Osteoblast (primary cell): ENCODE measurements around the gene PHF20. TPM values are rescaled to one million over a fixed set of nuclear protein-coding genes. Genes with fewer than 3 reads are reported as not detected.
"Not testable (repeated sequence)": the region's sequence is repeated elsewhere in the genome, so short reads cannot be mapped to it uniquely, and the experiment has no call there.

Experiments
- DNase-seq: peaks from one replicate; pipeline ENCODE4 v3.0.0; 2011; ENCODE audit warnings: low spot score, mixed read lengths; ENCODE audit not compliant: insufficient read length; ENCODE audit errors: missing footprints
- H2AFZ ChIP-seq: 2 replicates; pipeline ENCODE4 v1.6.0; 2011; ENCODE audit warnings: mild to moderate bottlenecking, low read length
- H3K27ac ChIP-seq: 2 replicates; pipeline ENCODE4 v1.5.1; 2011; ENCODE audit warnings: mild to moderate bottlenecking, low read depth, low read length, moderate library complexity
- H3K27me3 ChIP-seq: 2 replicates; pipeline ENCODE4 v1.6.0; 2012; ENCODE audit warnings: mild to moderate bottlenecking, control low read depth, inconsistent platforms, low read length, moderate library complexity; ENCODE audit not compliant: insufficient read depth
- H3K36me3 ChIP-seq: 2 replicates; pipeline ENCODE4 v1.5.1; 2011; ENCODE audit warnings: mild to moderate bottlenecking, low read length, control low read depth, moderate library complexity; ENCODE audit not compliant: insufficient read depth
- H3K4me1 ChIP-seq: 2 replicates; pipeline ENCODE4 v1.5.1; 2011; ENCODE audit warnings: mild to moderate bottlenecking, low read length, control low read depth, moderate library complexity; ENCODE audit not compliant: insufficient read depth
- H3K4me2 ChIP-seq: 2 replicates; pipeline ENCODE4 v1.6.0; 2011; ENCODE audit warnings: mild to moderate bottlenecking, low read length; ENCODE audit not compliant: insufficient read depth
- H3K4me3 ChIP-seq: fragments of 200-600 bp; sonication (generic); 3 replicates; pipeline ENCODE4 v1.5.1; 2012; ENCODE audit warnings: mild to moderate bottlenecking, low read length, inconsistent platforms; ENCODE audit not compliant: insufficient read depth
- H3K79me2 ChIP-seq: 2 replicates; pipeline ENCODE4 v1.6.0; 2012; ENCODE audit warnings: mild to moderate bottlenecking, low read length, control low read depth, inconsistent platforms; ENCODE audit not compliant: insufficient read depth
- H3K9me3 ChIP-seq: 2 replicates; pipeline ENCODE4 v1.5.1; 2011; ENCODE audit warnings: low read depth, low read length, control low read depth
- H4K20me1 ChIP-seq: 2 replicates; pipeline ENCODE4 v1.6.0; 2012; ENCODE audit warnings: mild to moderate bottlenecking, low read length, control low read depth; ENCODE audit not compliant: insufficient read depth
- total RNA-seq: library from RNA; depleted of rRNA; stranded (reverse); fragments of >200 nt; gene quantifications from 2 replicates; pipeline ENCODE4 v1.2.3, GENCODE V29; 2012
- TF ChIP-seq, protein P1 (sequence below): IDR thresholded peaks from 2 replicates; pipeline ENCODE4 v1.5.1; 2011; ENCODE audit warnings: mild to moderate bottlenecking, low read depth, low read length, moderate library complexity; ENCODE audit errors: extremely low read depth

PHF20 gene
- total RNA-seq = 34.8 and 39.1 TPM in 2 replicates

GRCh38 chr20:35771689-35772562, at the start of gene PHF20:
TSS of gene PHF20 (plus strand) at chr20:35772015. CDS start at chr20:35801523, 29,508 bp downstream.
- Histone ChIP-seq H2AFZ (peak within 1 kb of the TSS; percentile 79), H3K36me3 (peaks cover 10% of the 10 kb centered on the region), H3K4me3 (peak within 1 kb of the TSS; percentile 83), H3K9me3 (no peaks in the 10 kb centered on the region), H3K4me1 (peaks cover 37% of the 10 kb centered on the region), H3K79me2 (peaks cover 47% of the 10 kb centered on the region), H3K27me3 (no peaks in the 10 kb centered on the region), H3K27ac (peak within 1 kb of the TSS; percentile 93), H4K20me1 (no peaks in the 10 kb centered on the region), H3K4me2 (peak within 1 kb of the TSS; percentile 80)
- TF ChIP-seq, protein P1, sequence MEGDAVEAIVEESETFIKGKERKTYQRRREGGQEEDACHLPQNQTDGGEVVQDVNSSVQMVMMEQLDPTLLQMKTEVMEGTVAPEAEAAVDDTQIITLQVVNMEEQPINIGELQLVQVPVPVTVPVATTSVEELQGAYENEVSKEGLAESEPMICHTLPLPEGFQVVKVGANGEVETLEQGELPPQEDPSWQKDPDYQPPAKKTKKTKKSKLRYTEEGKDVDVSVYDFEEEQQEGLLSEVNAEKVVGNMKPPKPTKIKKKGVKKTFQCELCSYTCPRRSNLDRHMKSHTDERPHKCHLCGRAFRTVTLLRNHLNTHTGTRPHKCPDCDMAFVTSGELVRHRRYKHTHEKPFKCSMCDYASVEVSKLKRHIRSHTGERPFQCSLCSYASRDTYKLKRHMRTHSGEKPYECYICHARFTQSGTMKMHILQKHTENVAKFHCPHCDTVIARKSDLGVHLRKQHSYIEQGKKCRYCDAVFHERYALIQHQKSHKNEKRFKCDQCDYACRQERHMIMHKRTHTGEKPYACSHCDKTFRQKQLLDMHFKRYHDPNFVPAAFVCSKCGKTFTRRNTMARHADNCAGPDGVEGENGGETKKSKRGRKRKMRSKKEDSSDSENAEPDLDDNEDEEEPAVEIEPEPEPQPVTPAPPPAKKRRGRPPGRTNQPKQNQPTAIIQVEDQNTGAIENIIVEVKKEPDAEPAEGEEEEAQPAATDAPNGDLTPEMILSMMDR = no peak
- peak; percentile 99 for DNase-seq

GRCh38 chr20:35723275-35723639, 48.6 kb upstream of the PHF20 start:
- H3K4me3 ChIP-seq, H3K4me2 ChIP-seq, H3K9me3 ChIP-seq, H3K4me1 ChIP-seq, H3K27ac ChIP-seq, DNase-seq, H3K27me3 ChIP-seq, H2AFZ ChIP-seq: not testable (repeated sequence)
- Histone ChIP-seq H3K79me2 (peaks cover 95% of the 10 kb centered on the region), H3K36me3 (peaks cover 95% of the 10 kb centered on the region), H4K20me1 (peaks cover 68% of the 10 kb centered on the region)

DNA sequence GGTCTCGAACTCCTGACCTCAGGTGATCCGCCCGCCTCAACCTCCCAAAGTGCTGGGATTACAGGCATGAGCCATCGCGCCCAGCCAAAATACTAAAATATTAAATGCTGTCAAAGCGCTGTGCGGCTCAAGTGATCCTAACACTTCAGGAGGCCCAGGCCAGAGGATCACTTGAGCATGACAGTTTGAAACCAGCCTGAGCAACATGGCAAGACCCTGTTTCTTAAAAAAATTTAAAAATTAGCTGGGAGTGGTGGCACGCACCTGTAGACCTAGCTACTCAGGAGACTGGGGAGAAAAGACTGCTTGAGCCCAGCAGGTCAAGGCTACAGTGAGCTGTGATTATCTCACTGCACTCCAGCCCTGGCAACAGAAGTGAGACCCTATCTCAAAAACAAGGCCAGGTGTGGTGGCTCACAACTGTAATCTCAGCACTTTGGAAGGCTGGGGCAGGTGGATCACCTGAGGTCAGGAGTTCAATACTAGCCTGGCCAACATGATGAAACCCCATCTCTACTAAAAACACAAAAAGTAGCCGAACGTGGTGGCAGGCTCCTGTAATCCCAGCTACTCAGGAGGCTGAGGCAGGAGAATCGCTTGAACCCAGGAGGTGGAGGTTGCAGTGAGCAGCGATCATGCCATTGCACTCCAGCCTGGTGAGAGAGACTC, 48.0 kb upstream of the PHF20 start:
- H4K20me1 ChIP-seq = peaks cover 66% of the 10 kb centered on the region

GRCh38 chr20:35724321-35725230, 47.2 kb upstream of the PHF20 start:
- H3K27me3 ChIP-seq = no peaks in the 10 kb centered on the region
- H3K79me2 ChIP-seq = peaks cover 95% of the 10 kb centered on the region
- TF ChIP-seq, protein P1 = no peak
- DNase-seq = no peak
- H3K4me1 ChIP-seq = peaks cover 3% of the 10 kb centered on the region
- no peaks in the 10 kb centered on the region for H3K9me3 ChIP-seq
- no peak overlapping the region for H3K4me3 ChIP-seq
- no peak overlapping the region for H2AFZ ChIP-seq
- peaks cover 65% of the 10 kb centered on the region for H4K20me1 ChIP-seq
- H3K36me3 ChIP-seq = peaks cover 94% of the 10 kb centered on the region
- H3K27ac ChIP-seq = no peak overlapping the region
- no peak overlapping the region for H3K4me2 ChIP-seq

More for the DNA sequence above, 48.0 kb upstream of the PHF20 start:
- H3K4me1 ChIP-seq, H3K9me3 ChIP-seq, H2AFZ ChIP-seq, DNase-seq, H3K27ac ChIP-seq, H3K4me3 ChIP-seq, H3K4me2 ChIP-seq, H3K27me3 ChIP-seq: not testable (repeated sequence)
- H3K36me3 ChIP-seq = peaks cover 94% of the 10 kb centered on the region
- H3K79me2 ChIP-seq = peaks cover 95% of the 10 kb centered on the region
